ENCODE measurements around the gene AMBRA1.

AMBRA1 gene

GRCh38 chr11:46557684-46558151, 36.1 kb downstream of the AMBRA1 start:
- Histone ChIP-seq H3K36me3 (ENCODE audit: control insufficient read depth in 5 of 5, insufficient read depth in 5 of 5, low read length in 5 of 5) (no peaks in the 10 kb centered on the region), H3K27me3 (ENCODE audit: control insufficient read depth in 5 of 5, insufficient read depth in 4 of 5, low read length in 5 of 5) (no peaks in the 10 kb centered on the region), H3K9ac (ENCODE audit: low read length in 5 of 5) (no peak overlapping the region), H3K4me3 (ENCODE audit: low read depth in 1 of 5, low read length in 5 of 5) (no peak overlapping the region), H3K27ac (ENCODE audit: low read depth, low read length) (no peak overlapping the region), H3K9me3 (ENCODE audit: control insufficient read depth in 5 of 5, low read length in 5 of 5) (no peaks in the 10 kb centered on the region), H3K4me1 (ENCODE audit: control insufficient read depth in 5 of 5, insufficient read depth in 5 of 5, low read length in 5 of 5) (peaks cover 10 to 50% (median 42%) of the 10 kb centered on the region in 5 donors)

GRCh38 chr11:46555267-46556054, 38.4 kb downstream of the AMBRA1 start:
- H3K27ac ChIP-seq (ENCODE audit: low read depth, low read length): peak overlapping the region; percentile 91
- H3K9ac ChIP-seq (ENCODE audit: low read length in 5 of 5): peak overlapping the region in 1 of 5 donors; percentile 30
- H3K27me3 ChIP-seq (ENCODE audit: control insufficient read depth in 5 of 5, insufficient read depth in 4 of 5, low read length in 5 of 5): no peaks in the 10 kb centered on the region

GRCh38 chr11:46554213-46555147, 39.3 kb downstream of the AMBRA1 start:
- peaks cover 10 to 29% (median 26%) of the 10 kb centered on the region in 5 donors for H3K4me1 ChIP-seq (ENCODE audit: control insufficient read depth in 5 of 5, insufficient read depth in 5 of 5, low read length in 5 of 5)
- H3K4me3 ChIP-seq (ENCODE audit: low read depth in 1 of 5, low read length in 5 of 5): no peak overlapping the region
- H3K27ac ChIP-seq (ENCODE audit: low read depth, low read length): peak overlapping the region; percentile 91
- H3K9ac ChIP-seq (ENCODE audit: low read length in 5 of 5): peak overlapping the region in 3 of 5 donors; percentile 16 to 63 (median 30)
- no peaks in the 10 kb centered on the region for H3K36me3 ChIP-seq (ENCODE audit: control insufficient read depth in 5 of 5, insufficient read depth in 5 of 5, low read length in 5 of 5)
- H3K9me3 ChIP-seq (ENCODE audit: control insufficient read depth in 5 of 5, low read length in 5 of 5): no peaks in the 10 kb centered on the region
- H3K27me3 ChIP-seq (ENCODE audit: control insufficient read depth in 5 of 5, insufficient read depth in 4 of 5, low read length in 5 of 5): no peaks in the 10 kb centered on the region

More at GRCh38 chr11:46555267-46556054, 38.4 kb downstream of the AMBRA1 start:
- Histone ChIP-seq H3K4me3 (ENCODE audit: low read depth in 1 of 5, low read length in 5 of 5) (no peak overlapping the region), H3K36me3 (ENCODE audit: control insufficient read depth in 5 of 5, insufficient read depth in 5 of 5, low read length in 5 of 5) (no peaks in the 10 kb centered on the region), H3K9me3 (ENCODE audit: control insufficient read depth in 5 of 5, low read length in 5 of 5) (no peaks in the 10 kb centered on the region), H3K4me1 (ENCODE audit: control insufficient read depth in 5 of 5, insufficient read depth in 5 of 5, low read length in 5 of 5) (peaks cover 10 to 38% (median 35%) of the 10 kb centered on the region in 5 donors)

GRCh38 chr11:46553814-46554212, 40.0 kb downstream of the AMBRA1 start:
- Histone ChIP-seq H3K9ac (ENCODE audit: low read length in 5 of 5) (peak overlapping the region in 1 of 5 donors; percentile 66), H3K27me3 (ENCODE audit: control insufficient read depth in 5 of 5, insufficient read depth in 4 of 5, low read length in 5 of 5) (no peaks in the 10 kb centered on the region), H3K27ac (ENCODE audit: low read depth, low read length) (peak overlapping the region; percentile 91), H3K36me3 (ENCODE audit: control insufficient read depth in 5 of 5, insufficient read depth in 5 of 5, low read length in 5 of 5) (no peaks in the 10 kb centered on the region), H3K4me1 (ENCODE audit: control insufficient read depth in 5 of 5, insufficient read depth in 5 of 5, low read length in 5 of 5) (peaks cover 10 to 29% (median 26%) of the 10 kb centered on the region in 5 donors), H3K4me3 (ENCODE audit: low read depth in 1 of 5, low read length in 5 of 5) (peak overlapping the region in 2 of 5 donors; percentile 6 to 15), H3K9me3 (ENCODE audit: control insufficient read depth in 5 of 5, low read length in 5 of 5) (no peaks in the 10 kb centered on the region)

GRCh38 chr11:46551261-46551660, 42.6 kb downstream of the AMBRA1 start:
- Histone ChIP-seq H3K9ac (ENCODE audit: low read length in 5 of 5) (no peak overlapping the region), H3K36me3 (ENCODE audit: control insufficient read depth in 5 of 5, insufficient read depth in 5 of 5, low read length in 5 of 5) (peaks cover 11 to 15% (median 13%) of the 10 kb centered on the region in 5 donors), H3K27ac (ENCODE audit: low read depth, low read length) (no peak overlapping the region), H3K27me3 (ENCODE audit: control insufficient read depth in 5 of 5, insufficient read depth in 4 of 5, low read length in 5 of 5) (no peaks in the 10 kb centered on the region), H3K9me3 (ENCODE audit: control insufficient read depth in 5 of 5, low read length in 5 of 5) (no peaks in the 10 kb centered on the region), H3K4me1 (ENCODE audit: control insufficient read depth in 5 of 5, insufficient read depth in 5 of 5, low read length in 5 of 5) (peaks cover 10 to 29% (median 26%) of the 10 kb centered on the region in 5 donors), H3K4me3 (ENCODE audit: low read depth in 1 of 5, low read length in 5 of 5) (no peak overlapping the region)

GRCh38 chr11:46547579-46547978, 46.2 kb downstream of the AMBRA1 start:
- Histone ChIP-seq H3K27me3 (ENCODE audit: control insufficient read depth in 5 of 5, insufficient read depth in 4 of 5, low read length in 5 of 5) (no peaks in the 10 kb centered on the region), H3K36me3 (ENCODE audit: control insufficient read depth in 5 of 5, insufficient read depth in 5 of 5, low read length in 5 of 5) (peaks cover 26 to 50% (median 45%) of the 10 kb centered on the region in 5 donors), H3K27ac (ENCODE audit: low read depth, low read length) (no peak overlapping the region), H3K9me3 (ENCODE audit: control insufficient read depth in 5 of 5, low read length in 5 of 5) (no peaks in the 10 kb centered on the region), H3K4me3 (ENCODE audit: low read depth in 1 of 5, low read length in 5 of 5) (no peak overlapping the region), H3K4me1 (ENCODE audit: control insufficient read depth in 5 of 5, insufficient read depth in 5 of 5, low read length in 5 of 5) (no peaks in the 10 kb centered on the region), H3K9ac (ENCODE audit: low read length in 5 of 5) (no peak overlapping the region)

GRCh38 chr11:46543564-46543963, 50.3 kb downstream of the AMBRA1 start:
- Histone ChIP-seq H3K4me1 (ENCODE audit: control insufficient read depth in 5 of 5, insufficient read depth in 5 of 5, low read length in 5 of 5) (no peaks in the 10 kb centered on the region), H3K4me3 (ENCODE audit: low read depth in 1 of 5, low read length in 5 of 5) (no peak overlapping the region), H3K27me3 (ENCODE audit: control insufficient read depth in 5 of 5, insufficient read depth in 4 of 5, low read length in 5 of 5) (no peaks in the 10 kb centered on the region), H3K9me3 (ENCODE audit: control insufficient read depth in 5 of 5, low read length in 5 of 5) (no peaks in the 10 kb centered on the region), H3K9ac (ENCODE audit: low read length in 5 of 5) (no peak overlapping the region), H3K27ac (ENCODE audit: low read depth, low read length) (no peak overlapping the region), H3K36me3 (ENCODE audit: control insufficient read depth in 5 of 5, insufficient read depth in 5 of 5, low read length in 5 of 5) (peaks cover 40 to 78% (median 66%) of the 10 kb centered on the region in 5 donors)

GRCh38 chr11:46541593-46542371, 52.0 kb downstream of the AMBRA1 start:
- Histone ChIP-seq H3K4me1 (ENCODE audit: control insufficient read depth in 5 of 5, insufficient read depth in 5 of 5, low read length in 5 of 5) (no peaks in the 10 kb centered on the region), H3K9me3 (ENCODE audit: control insufficient read depth in 5 of 5, low read length in 5 of 5) (no peaks in the 10 kb centered on the region), H3K4me3 (ENCODE audit: low read depth in 1 of 5, low read length in 5 of 5) (no peak overlapping the region), H3K9ac (ENCODE audit: low read length in 5 of 5) (no peak overlapping the region), H3K27me3 (ENCODE audit: control insufficient read depth in 5 of 5, insufficient read depth in 4 of 5, low read length in 5 of 5) (no peaks in the 10 kb centered on the region), H3K27ac (ENCODE audit: low read depth, low read length) (no peak overlapping the region), H3K36me3 (ENCODE audit: control insufficient read depth in 5 of 5, insufficient read depth in 5 of 5, low read length in 5 of 5) (peaks cover 30 to 67% (median 57%) of the 10 kb centered on the region in 5 donors)

GRCh38 chr11:46540807-46541206, 53.0 kb downstream of the AMBRA1 start:
- H3K4me3 ChIP-seq (ENCODE audit: low read depth in 1 of 5, low read length in 5 of 5): no peak overlapping the region
- no peaks in the 10 kb centered on the region for H3K27me3 ChIP-seq (ENCODE audit: control insufficient read depth in 5 of 5, insufficient read depth in 4 of 5, low read length in 5 of 5)
- H3K36me3 ChIP-seq (ENCODE audit: control insufficient read depth in 5 of 5, insufficient read depth in 5 of 5, low read length in 5 of 5): peaks cover 27 to 58% (median 50%) of the 10 kb centered on the region in 5 donors
- H3K4me1 ChIP-seq (ENCODE audit: control insufficient read depth in 5 of 5, insufficient read depth in 5 of 5, low read length in 5 of 5): no peaks in the 10 kb centered on the region
- H3K9me3 ChIP-seq (ENCODE audit: control insufficient read depth in 5 of 5, low read length in 5 of 5): no peaks in the 10 kb centered on the region
- no peak overlapping the region for H3K9ac ChIP-seq (ENCODE audit: low read length in 5 of 5)
- H3K27ac ChIP-seq (ENCODE audit: low read depth, low read length): no peak overlapping the region

Data from subcutaneous abdominal adipose tissue (tissue), 5 donors.